GM12891 (cell line): ENCODE measurements around the gene SLC12A7.

Experiments used
- POLR2A ChIP-seq: IDR thresholded peaks from 2 replicates; pipeline ENCODE4 v1.6.1; 2011; ENCODE audit warnings: low read depth, low read length, control low read depth
- POLR2AphosphoS5 ChIP-seq: IDR thresholded peaks from 2 replicates; pipeline ENCODE4 v1.6.1; 2011; ENCODE audit warnings: low read depth, low read length, control low read depth
- POU2F2 ChIP-seq: IDR thresholded peaks from 2 replicates; pipeline ENCODE4 v1.6.1; 2011; ENCODE audit warnings: low read depth, mild to moderate bottlenecking, control low read depth, low read length, moderate library complexity
- SPI1 ChIP-seq: IDR thresholded peaks from 2 replicates; pipeline ENCODE4 v1.6.1; 2011; ENCODE audit warnings: low read depth, low read length, control low read depth
- TAF1 ChIP-seq: IDR thresholded peaks from 2 replicates; pipeline ENCODE4 v1.6.1; 2011; ENCODE audit warnings: low read depth, low read length, control low read depth

- no peak for TF ChIP-seq POLR2A
- no peak for TF ChIP-seq POLR2AphosphoS5
- TF ChIP-seq SPI1, result no peak
- TF ChIP-seq TAF1, result no peak
- no peak for TF ChIP-seq POU2F2
These were observed 84.9 kb downstream of the SLC12A7 start for GRCh38 chr5:1026700-1027621.
